Neuronal stem cell (in vitro differentiated cells): ENCODE results near the gene ITPKC.

Source experiments
- DNase-seq: peaks from one replicate; pipeline ENCODE4 v3.0.0-alpha.2; 2013; ENCODE audit warnings: low spot score
- H2AFZ ChIP-seq: one replicate; pipeline ENCODE4 v1.6.1; 2013; ENCODE audit warnings: mild to moderate bottlenecking, low read length, inconsistent platforms
- H2AK5ac ChIP-seq: 2 replicates; pipeline ENCODE4 v1.6.1; 2013; ENCODE audit warnings: low read depth, mild to moderate bottlenecking, inconsistent platforms, low read length, moderate library complexity, mixed read lengths
- H2BK120ac ChIP-seq: 2 replicates; pipeline ENCODE4 v1.6.1; 2013; ENCODE audit warnings: low read depth, mild to moderate bottlenecking, inconsistent platforms, low read length, moderate library complexity, mixed read lengths
- H2BK12ac ChIP-seq: one replicate; pipeline ENCODE4 v1.6.1; 2013; ENCODE audit warnings: low read length, inconsistent platforms
- H2BK15ac ChIP-seq: 2 replicates; pipeline ENCODE4 v1.6.1; 2013; ENCODE audit warnings: mild to moderate bottlenecking, low read length, inconsistent platforms, mixed read lengths
- H2BK5ac ChIP-seq: one replicate; pipeline ENCODE4 v1.6.1; 2013; ENCODE audit warnings: inconsistent platforms, mild to moderate bottlenecking, low read length, moderate library complexity
- H3K14ac ChIP-seq: one replicate; pipeline ENCODE4 v1.6.1; 2013; ENCODE audit warnings: low read length, inconsistent platforms
- H3K18ac ChIP-seq: 2 replicates; pipeline ENCODE4 v1.6.1; 2013; ENCODE audit warnings: low read length, inconsistent platforms
- H3K23ac ChIP-seq: 2 replicates; pipeline ENCODE4 v1.6.1; 2013; ENCODE audit warnings: low read depth, mild to moderate bottlenecking, mixed read lengths, low read length, inconsistent platforms; ENCODE audit not compliant: poor library complexity
- H3K27ac ChIP-seq: replicated peaks from 3 replicates; pipeline ENCODE4 v1.5.1; 2013; ENCODE audit warnings: low read length, inconsistent platforms
- H3K27me3 ChIP-seq, 3 experiments: 2 replicates each; pipeline ENCODE4 v1.6.1; 2013; ENCODE audit warnings: low read length in 3 of 3, mild to moderate bottlenecking in 2 of 3, inconsistent platforms in 1 of 3, low read depth in 1 of 3, mixed read lengths in 1 of 3, moderate library complexity in 1 of 3; ENCODE audit not compliant: control insufficient read depth in 3 of 3, insufficient read depth in 3 of 3
- H3K36me3 ChIP-seq, 2 donors: replicated peaks in 1 of 2; 2 replicates each; pipeline ENCODE4 v1.6.1; 2013; ENCODE audit warnings: low read length in 2 of 2; ENCODE audit not compliant: control insufficient read depth in 2 of 2, insufficient read depth in 2 of 2
- H3K4ac ChIP-seq: 2 replicates; pipeline ENCODE4 v1.6.1; 2013; ENCODE audit warnings: inconsistent platforms, mild to moderate bottlenecking, low read length, moderate library complexity
- H3K4me1 ChIP-seq, 2 donors: 1 replicate in 1 of 2; 2 replicates in 1 of 2; pipeline ENCODE4 v1.6.1; 2013; ENCODE audit warnings: low read length in 2 of 2, low read depth in 1 of 2; ENCODE audit not compliant: control insufficient read depth in 2 of 2, insufficient read depth in 1 of 2
- H3K4me2 ChIP-seq: one replicate; pipeline ENCODE4 v1.6.1; 2013; ENCODE audit warnings: mild to moderate bottlenecking, low read length, inconsistent platforms; ENCODE audit not compliant: insufficient read depth, poor library complexity, severe bottlenecking
- H3K4me3 ChIP-seq, 2 donors: 2 replicates each; pipeline ENCODE4 v1.5.1; 2013; ENCODE audit warnings: low read length in 2 of 2, mild to moderate bottlenecking in 2 of 2, inconsistent platforms in 1 of 2, moderate library complexity in 1 of 2
- H3K79me1 ChIP-seq: one replicate; pipeline ENCODE4 v1.6.1; 2013; ENCODE audit warnings: low read depth, mild to moderate bottlenecking, inconsistent platforms, low read length, moderate library complexity
- H3K9ac ChIP-seq: one replicate; pipeline ENCODE4 v1.6.1; 2013; ENCODE audit warnings: mild to moderate bottlenecking, low read depth, low read length, inconsistent platforms; ENCODE audit not compliant: poor library complexity
- H3K9me3 ChIP-seq, 2 donors: replicated peaks in 1 of 2; 2 replicates each; pipeline versions ENCODE3 to v1.6.1; 2013; ENCODE audit warnings: low read length in 2 of 2, mild to moderate bottlenecking in 2 of 2, inconsistent platforms in 1 of 2, low read depth in 1 of 2, mixed read lengths in 1 of 2, moderate library complexity in 1 of 2; ENCODE audit not compliant: control insufficient read depth in 2 of 2, insufficient read depth in 1 of 2
- H4K8ac ChIP-seq: one replicate; pipeline ENCODE4 v1.6.1; 2013; ENCODE audit warnings: low read depth, mild to moderate bottlenecking, inconsistent platforms, low read length, moderate library complexity
- H4K91ac ChIP-seq: one replicate; pipeline ENCODE4 v1.6.1; 2013; ENCODE audit warnings: low read length, low read depth, mild to moderate bottlenecking, inconsistent platforms; ENCODE audit not compliant: poor library complexity
- WGBS, 2 donors: extraction: QIAGEN DNeasy Blood & Tissue Kit; methylation state at CpG; one replicate each; pipeline ENCODE4 v1.1.7; 2013; ENCODE audit warnings: missing lambda C conversion rate in 2 of 2, mixed read lengths in 1 of 2; ENCODE audit not compliant: insufficient read length in 2 of 2, insufficient replicate concordance in 1 of 2; ENCODE audit errors: extremely low coverage in 2 of 2; 5-methylcytosine and 5-hydroxymethylcytosine counted together

Gene ITPKC

GRCh38 chr19:40754611-40755247 lies 37.8 kb downstream of the ITPKC start:
- Histone ChIP-seq H3K79me1 (peaks cover 20% of the 10 kb centered on the region), H3K14ac (no peak overlapping the region), H2BK15ac (no peak overlapping the region), H2AFZ (no peak overlapping the region), H2BK12ac (no peak overlapping the region), H3K9me3 (peaks cover 2 to 3% of the 10 kb centered on the region in 2 donors), H3K9ac (no peak overlapping the region), H3K18ac (no peak overlapping the region), H3K4me3 (no peak overlapping the region), H4K91ac (no peak overlapping the region), H3K4me1 (peaks cover 4 to 10% of the 10 kb centered on the region in 2 donors), H2AK5ac (no peak overlapping the region), H3K23ac (no peak overlapping the region), H2BK5ac (no peak overlapping the region), H2BK120ac (no peak overlapping the region), H3K27ac (no peak overlapping the region), H3K27me3 (no peaks in the 10 kb centered on the region), H4K8ac (no peak overlapping the region), H3K4me2 (no peak overlapping the region), H3K4ac (no peak overlapping the region), H3K36me3 (peaks cover 41 to 73% of the 10 kb centered on the region in 2 donors)
- no peak for DNase-seq
- WGBS, 2 donors: no CpG with 5 or more reads among the region's 9 CpGs

- H3K14ac ChIP-seq: no peak overlapping the region
- peaks cover 2 to 3% of the 10 kb centered on the region in 2 donors for H3K9me3 ChIP-seq
- H3K4me3 ChIP-seq: no peak overlapping the region
- H2AK5ac ChIP-seq: no peak overlapping the region
- no peak overlapping the region for H2BK12ac ChIP-seq
- H3K4me2 ChIP-seq: no peak overlapping the region
- H3K36me3 ChIP-seq: peaks cover 45 to 78% of the 10 kb centered on the region in 2 donors
- no peak overlapping the region for H2BK120ac ChIP-seq
- no peaks in the 10 kb centered on the region for H3K27me3 ChIP-seq
- no peak overlapping the region for H2BK5ac ChIP-seq
- no peak for DNase-seq
- H2AFZ ChIP-seq: no peak overlapping the region
- peak overlapping the region; percentile 67 for H3K9ac ChIP-seq
- H3K18ac ChIP-seq: no peak overlapping the region
- H4K8ac ChIP-seq: no peak overlapping the region
- H3K4me1 ChIP-seq: peaks cover 4 to 7% of the 10 kb centered on the region in 2 donors
- no peak overlapping the region for H3K23ac ChIP-seq
- peaks cover 20% of the 10 kb centered on the region for H3K79me1 ChIP-seq
- no peak overlapping the region for H4K91ac ChIP-seq
- no peak overlapping the region for H3K4ac ChIP-seq
- H2BK15ac ChIP-seq: no peak overlapping the region
- WGBS, 2 donors: no CpG with 5 or more reads among the region's 3 CpGs
- H3K27ac ChIP-seq: no peak overlapping the region
Measured at GRCh38 chr19:40755248-40755624, 38.3 kb downstream of the ITPKC start.

- no peak overlapping the region for H2BK12ac ChIP-seq
- H3K27me3 ChIP-seq: no peaks in the 10 kb centered on the region
- H4K8ac ChIP-seq: no peak overlapping the region
- H2BK15ac ChIP-seq: no peak overlapping the region
- H4K91ac ChIP-seq: no peak overlapping the region
- peaks cover 2 to 3% of the 10 kb centered on the region in 2 donors for H3K9me3 ChIP-seq
- no peak overlapping the region for H3K14ac ChIP-seq
- peaks cover 4 to 7% of the 10 kb centered on the region in 2 donors for H3K4me1 ChIP-seq
- H3K4ac ChIP-seq: no peak overlapping the region
- H3K4me3 ChIP-seq: no peak overlapping the region
- no peak overlapping the region for H3K4me2 ChIP-seq
- no peak overlapping the region for H2AK5ac ChIP-seq
- H3K18ac ChIP-seq: no peak overlapping the region
- no peak overlapping the region for H2AFZ ChIP-seq
- H2BK120ac ChIP-seq: no peak overlapping the region
- WGBS, 2 donors: no CpG with 5 or more reads among the region's 8 CpGs
- H3K79me1 ChIP-seq: peaks cover 20% of the 10 kb centered on the region
- H3K23ac ChIP-seq: no peak overlapping the region
- DNase-seq: no peak
- peaks cover 51 to 83% of the 10 kb centered on the region in 2 donors for H3K36me3 ChIP-seq
- H3K27ac ChIP-seq: no peak overlapping the region
- peak overlapping the region; percentile 67 for H3K9ac ChIP-seq
- no peak overlapping the region for H2BK5ac ChIP-seq
Measured at GRCh38 chr19:40755791-40756190, 38.9 kb downstream of the ITPKC start.

DNA sequence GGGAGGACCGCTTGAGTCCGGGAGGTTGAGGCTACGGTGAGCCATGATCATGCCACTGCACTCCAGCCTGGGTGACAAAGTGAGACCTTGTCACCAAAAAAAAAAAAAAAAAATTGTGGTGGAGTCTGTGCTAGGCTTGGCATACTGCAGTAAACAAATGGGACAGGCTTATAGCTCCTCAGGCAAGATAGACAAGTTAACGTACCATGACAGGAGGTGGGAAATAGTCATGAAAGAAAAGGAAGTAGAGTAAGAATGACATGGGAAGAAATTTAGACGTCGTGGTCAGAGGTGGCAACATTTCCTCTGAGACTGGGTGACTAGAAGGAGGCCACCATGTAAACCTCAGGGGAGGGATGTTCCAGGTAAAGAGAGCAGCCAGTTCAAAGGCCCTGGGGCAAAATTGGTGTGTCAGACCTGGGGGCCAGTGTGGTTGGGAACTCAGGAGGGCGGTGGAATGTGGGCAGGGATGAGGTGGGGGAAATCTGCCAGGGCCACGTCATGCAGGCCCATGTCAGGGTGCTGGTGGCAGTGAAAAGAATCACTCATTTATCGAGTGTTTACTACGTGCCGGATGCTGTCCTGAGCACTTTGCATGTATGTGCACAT lies 39.7 kb downstream of the ITPKC start:
- peaks cover 2 to 3% of the 10 kb centered on the region in 2 donors for H3K9me3 ChIP-seq
- H3K4me2 ChIP-seq: no peak overlapping the region
- no peak overlapping the region for H4K8ac ChIP-seq
- H3K27ac ChIP-seq: no peak overlapping the region
- no peak overlapping the region for H2BK15ac ChIP-seq
- no peak overlapping the region for H3K23ac ChIP-seq
- no peak overlapping the region for H2BK5ac ChIP-seq
- no peak overlapping the region for H3K18ac ChIP-seq
- H3K14ac ChIP-seq: no peak overlapping the region
- peaks cover 55 to 90% of the 10 kb centered on the region in 2 donors for H3K36me3 ChIP-seq
- H2BK12ac ChIP-seq: no peak overlapping the region
- H2AFZ ChIP-seq: no peak overlapping the region
- H3K9ac ChIP-seq: no peak overlapping the region
- H3K4me1 ChIP-seq: peaks cover 4 to 7% of the 10 kb centered on the region in 2 donors
- no CpG with 5 or more reads among the region's 11 CpGs for WGBS, 2 donors
- H3K27me3 ChIP-seq: no peaks in the 10 kb centered on the region
- H3K79me1 ChIP-seq: peaks cover 18% of the 10 kb centered on the region
- H4K91ac ChIP-seq: no peak overlapping the region
- H3K4me3 ChIP-seq: no peak overlapping the region
- H2BK120ac ChIP-seq: no peak overlapping the region
- no peak overlapping the region for H3K4ac ChIP-seq
- no peak for DNase-seq
- H2AK5ac ChIP-seq: no peak overlapping the region
